ENCODE measurements around the gene OSBPL6. TPM values are rescaled to one million over a fixed set of nuclear protein-coding genes. Genes with fewer than 3 reads are reported as not detected.

Gene OSBPL6
- total RNA-seq, 1 donor, result 6.5 TPM

DNA sequence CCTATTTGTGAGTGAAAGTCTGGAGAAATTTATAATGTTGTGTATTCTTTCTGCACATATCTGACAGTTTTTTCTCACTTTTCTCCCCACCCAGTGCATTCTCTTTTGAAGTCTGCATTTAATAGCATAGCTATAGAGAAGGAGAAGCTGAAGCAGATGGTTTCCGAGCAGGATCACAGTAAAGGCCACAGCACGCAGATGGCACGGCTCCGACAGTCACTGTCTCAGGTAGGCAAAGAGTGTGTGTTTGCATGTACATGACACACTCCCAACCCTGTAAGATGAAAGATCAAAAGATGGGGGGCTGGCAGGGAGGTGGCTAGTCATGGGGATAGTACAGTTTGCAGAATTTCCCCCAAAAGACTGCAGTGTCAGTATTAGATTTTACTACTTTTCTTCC, 167.3 kb downstream of the OSBPL6 start:
- no peak overlapping the region for H3K4me3 ChIP-seq (ENCODE audit: low read depth, low read length)
- DNase-seq (ENCODE audit: low read depth), result no peak
- TF ChIP-seq, protein P1, sequence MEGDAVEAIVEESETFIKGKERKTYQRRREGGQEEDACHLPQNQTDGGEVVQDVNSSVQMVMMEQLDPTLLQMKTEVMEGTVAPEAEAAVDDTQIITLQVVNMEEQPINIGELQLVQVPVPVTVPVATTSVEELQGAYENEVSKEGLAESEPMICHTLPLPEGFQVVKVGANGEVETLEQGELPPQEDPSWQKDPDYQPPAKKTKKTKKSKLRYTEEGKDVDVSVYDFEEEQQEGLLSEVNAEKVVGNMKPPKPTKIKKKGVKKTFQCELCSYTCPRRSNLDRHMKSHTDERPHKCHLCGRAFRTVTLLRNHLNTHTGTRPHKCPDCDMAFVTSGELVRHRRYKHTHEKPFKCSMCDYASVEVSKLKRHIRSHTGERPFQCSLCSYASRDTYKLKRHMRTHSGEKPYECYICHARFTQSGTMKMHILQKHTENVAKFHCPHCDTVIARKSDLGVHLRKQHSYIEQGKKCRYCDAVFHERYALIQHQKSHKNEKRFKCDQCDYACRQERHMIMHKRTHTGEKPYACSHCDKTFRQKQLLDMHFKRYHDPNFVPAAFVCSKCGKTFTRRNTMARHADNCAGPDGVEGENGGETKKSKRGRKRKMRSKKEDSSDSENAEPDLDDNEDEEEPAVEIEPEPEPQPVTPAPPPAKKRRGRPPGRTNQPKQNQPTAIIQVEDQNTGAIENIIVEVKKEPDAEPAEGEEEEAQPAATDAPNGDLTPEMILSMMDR (IDR thresholded peaks at IDR 0.05; ENCODE audit: insufficient read depth, low read depth, low read length), result no peak

DNA sequence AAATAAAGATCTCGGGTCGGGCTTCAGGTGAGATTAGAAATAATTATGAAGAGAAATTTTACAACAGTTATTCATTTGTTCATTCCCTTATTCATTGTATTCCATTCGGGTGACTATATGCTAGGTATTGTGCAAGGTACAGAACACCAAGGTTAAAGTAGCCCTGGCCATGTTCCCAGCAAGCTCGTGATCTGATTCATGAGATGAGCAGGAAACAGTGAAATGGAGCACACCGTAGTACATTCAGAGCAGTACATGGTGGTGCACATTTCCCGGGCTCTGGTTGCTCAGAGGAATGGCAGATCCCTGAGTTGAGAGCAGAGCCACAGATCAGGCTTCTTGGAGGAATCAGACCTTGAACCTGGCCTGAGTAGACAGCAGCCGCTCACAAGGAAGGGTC, 168.9 kb downstream of the OSBPL6 start:
- TF ChIP-seq, protein P1 (IDR thresholded peaks at IDR 0.05; ENCODE audit: insufficient read depth, low read depth, low read length), result no peak
- DNase-seq (ENCODE audit: low read depth), result peak; percentile 11
- H3K4me3 ChIP-seq (ENCODE audit: low read depth, low read length), result no peak overlapping the region

DNA sequence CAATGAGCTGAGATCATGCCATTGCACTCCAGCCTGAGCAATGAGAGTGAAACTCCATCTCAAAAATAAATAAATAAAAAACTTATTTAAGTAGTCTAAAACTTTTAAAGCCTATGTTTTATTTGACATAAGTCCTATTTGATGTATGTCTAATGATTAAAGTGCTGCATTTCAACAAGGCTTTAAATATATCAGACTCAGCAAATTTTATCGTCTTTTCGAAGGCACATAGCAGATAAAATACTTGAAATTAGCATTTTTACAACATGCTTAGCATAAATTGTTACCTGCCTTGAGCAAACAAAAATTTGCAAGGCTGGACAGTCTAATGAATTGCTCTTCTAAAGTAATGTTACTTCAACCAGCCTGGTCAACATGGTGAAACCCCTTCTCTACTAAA, 170.8 kb downstream of the OSBPL6 start:
- no peak for DNase-seq (ENCODE audit: low read depth)
- TF ChIP-seq, protein P1 (IDR thresholded peaks at IDR 0.05; ENCODE audit: insufficient read depth, low read depth, low read length), result no peak
- no peak overlapping the region for H3K4me3 ChIP-seq (ENCODE audit: low read depth, low read length)

DNA sequence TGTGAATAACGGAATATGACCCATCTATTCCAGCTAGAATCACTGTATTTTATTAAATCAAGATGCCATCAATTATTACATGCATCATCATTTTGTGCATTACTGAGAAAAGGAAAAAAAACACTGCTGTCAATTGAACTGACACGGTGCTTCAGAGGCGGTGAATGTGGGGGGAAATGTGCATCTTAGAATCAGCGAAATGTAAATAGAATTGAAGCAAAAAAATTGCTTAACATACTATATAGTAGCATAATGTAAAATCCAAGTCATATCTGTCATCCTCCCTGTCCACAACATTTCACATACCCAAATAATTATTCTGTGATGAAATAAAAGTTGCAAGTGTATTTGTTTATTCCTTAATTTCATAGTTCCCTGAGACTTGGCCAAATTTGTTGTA, 172.1 kb downstream of the OSBPL6 start:
- TF ChIP-seq, protein P1 (IDR thresholded peaks at IDR 0.05; ENCODE audit: insufficient read depth, low read depth, low read length), result no peak
- DNase-seq (ENCODE audit: low read depth), result no peak
- H3K4me3 ChIP-seq (ENCODE audit: low read depth, low read length), result no peak overlapping the region

DNA sequence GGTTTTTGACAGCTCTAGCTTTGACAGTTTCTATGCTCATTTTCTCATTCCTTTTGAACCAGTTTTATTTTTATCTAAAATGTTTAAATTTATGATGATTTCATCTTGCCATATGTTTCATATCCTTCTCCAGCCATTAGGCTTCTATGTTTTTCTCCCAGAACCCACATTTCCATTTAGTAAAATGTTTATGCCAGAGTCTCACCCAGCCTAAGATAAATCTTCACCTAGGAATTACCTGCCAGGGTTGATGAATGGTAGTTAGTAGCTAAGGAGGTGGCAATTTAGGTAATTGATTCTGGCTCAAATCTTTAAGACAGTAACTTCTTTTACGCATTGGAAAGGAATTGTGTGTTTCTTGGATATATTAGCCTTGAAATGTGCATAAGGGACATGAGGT, 173.0 kb downstream of the OSBPL6 start:
- DNase-seq (ENCODE audit: low read depth), result no peak
- TF ChIP-seq, protein P1 (IDR thresholded peaks at IDR 0.05; ENCODE audit: insufficient read depth, low read depth, low read length), result no peak
- no peak overlapping the region for H3K4me3 ChIP-seq (ENCODE audit: low read depth, low read length)

DNA sequence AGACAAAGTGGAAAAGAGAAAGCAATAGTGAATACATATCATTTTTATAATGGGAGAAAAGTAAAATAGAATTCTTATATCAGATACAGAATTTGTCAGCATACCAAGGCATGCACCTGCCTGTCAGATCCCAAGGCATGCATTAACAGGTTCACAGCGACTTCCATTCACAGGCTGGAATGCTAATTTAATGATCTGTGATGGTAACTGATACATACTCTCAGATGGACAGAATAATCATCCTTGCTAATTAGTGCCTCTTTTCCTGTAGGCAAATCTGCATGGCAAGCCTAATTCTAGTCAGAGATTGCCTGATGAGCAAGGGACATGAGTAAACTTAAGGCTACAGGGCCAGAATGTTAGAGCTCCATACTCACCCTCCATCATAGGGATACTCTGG, 180.6 kb downstream of the OSBPL6 start:
- TF ChIP-seq, protein P1 (IDR thresholded peaks at IDR 0.05; ENCODE audit: insufficient read depth, low read depth, low read length), result no peak
- DNase-seq (ENCODE audit: low read depth), result no peak
- H3K4me3 ChIP-seq (ENCODE audit: low read depth, low read length), result no peak overlapping the region

DNA sequence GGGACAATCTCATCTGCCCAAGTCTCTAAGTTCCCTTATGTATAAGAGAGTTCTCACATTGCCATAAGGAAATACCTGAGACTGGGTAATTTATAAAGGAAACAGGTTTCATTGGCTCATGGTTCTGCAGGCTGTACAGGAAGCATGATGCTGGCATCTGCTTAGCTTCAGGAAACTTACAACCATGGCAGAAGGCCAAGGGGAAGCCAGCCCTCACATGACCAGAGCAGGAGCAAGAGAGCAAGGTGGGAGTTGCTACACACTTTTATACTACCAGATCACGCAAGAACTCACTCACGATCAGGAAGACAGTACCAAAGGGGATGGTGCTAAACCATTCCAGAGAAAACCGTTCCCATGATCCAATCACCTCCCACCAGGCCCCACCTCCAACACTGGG, 182.7 kb downstream of the OSBPL6 start:
- TF ChIP-seq, protein P1 (IDR thresholded peaks at IDR 0.05; ENCODE audit: insufficient read depth, low read depth, low read length), result no peak
- DNase-seq (ENCODE audit: low read depth), result no peak
- H3K4me3 ChIP-seq (ENCODE audit: low read depth, low read length), result no peak overlapping the region

Data from fibroblast of villous mesenchyme (primary cell).